Measurements from ENCODE around the gene CELF2. TPM values are rescaled to one million over a fixed set of nuclear protein-coding genes. Genes with fewer than 3 reads are reported as not detected.

CELF2 gene
- total RNA-seq, 2 donors from 2014 or later = 63.2 to 69.4 TPM

DNA sequence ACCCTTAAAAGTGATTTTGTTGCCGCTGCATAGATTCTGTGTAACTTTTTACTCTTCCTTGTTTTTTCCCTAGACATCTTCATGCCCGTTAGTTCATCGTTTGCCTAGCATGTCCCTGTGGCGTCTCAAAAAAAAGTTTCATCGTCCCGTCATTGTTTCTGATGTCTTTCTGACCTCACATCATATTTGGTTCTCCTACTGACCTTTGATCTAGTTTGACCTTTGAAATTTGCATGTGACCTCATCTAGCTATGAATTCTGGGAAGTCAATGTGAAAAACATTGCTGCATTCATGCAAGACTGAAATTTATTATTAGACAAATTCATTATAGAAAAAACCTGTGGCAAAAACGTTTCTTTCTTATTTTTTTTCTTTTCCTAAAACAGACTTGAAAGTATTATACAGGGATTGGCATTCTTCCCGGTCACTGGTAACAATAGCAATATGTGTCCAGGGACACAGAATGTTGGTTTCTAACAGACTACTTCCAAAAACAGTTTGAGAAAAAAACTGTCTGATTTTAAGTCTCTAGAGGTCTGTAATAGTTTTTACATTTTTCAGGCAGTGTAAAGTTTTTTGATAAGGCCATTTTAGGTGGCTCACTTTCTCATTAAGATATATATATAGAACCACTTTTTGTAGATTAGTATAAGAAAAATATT is 312.8 kb downstream of the CELF2 start:
- no peak for TF ChIP-seq CTCF (IDR thresholded peaks at IDR 0.05)
- Histone ChIP-seq H3K4me1 (peaks cover 0 to 34% of the 10 kb centered on the region in 2 donors), H3K27ac (peak overlapping the region; percentile 42 to 67), H3K4me3 (no peak overlapping the region), H3K36me3 (peaks cover 5% of the 10 kb centered on the region), H3K27me3 (no peaks in the 10 kb centered on the region), H3K9me3 (no peaks in the 10 kb centered on the region)
- no peak for DNase-seq (ENCODE audit: low spot score)

GRCh38 chr10:11331046-11331577 is 313.4 kb downstream of the CELF2 start:
- DNase-seq (ENCODE audit: low spot score) = no peak
- no peak for TF ChIP-seq CTCF (IDR thresholded peaks at IDR 0.05)
- H3K4me1 ChIP-seq = peaks cover 0 to 34% of the 10 kb centered on the region in 2 donors

DNA sequence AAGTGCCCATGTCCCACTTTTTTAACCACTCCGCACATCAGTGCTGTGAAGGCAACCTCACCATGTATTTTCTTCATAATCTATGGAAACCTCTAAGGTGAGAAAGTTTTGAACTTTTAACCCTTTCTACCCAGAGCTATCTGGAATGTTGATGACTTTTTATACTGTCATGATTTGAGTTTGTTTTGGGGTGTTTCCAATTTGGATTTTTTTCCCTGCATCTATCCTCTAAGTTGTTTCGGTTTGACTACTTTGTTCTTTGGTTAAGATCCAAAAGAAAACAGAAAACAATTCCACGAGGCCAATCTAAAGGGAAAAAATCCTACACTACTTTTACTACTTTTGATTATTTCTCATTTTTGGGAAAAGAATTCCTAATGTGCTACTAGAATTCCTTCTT is 314.1 kb downstream of the CELF2 start:
- TF ChIP-seq CTCF (IDR thresholded peaks at IDR 0.05) = no peak
- no peaks in the 10 kb centered on the region for H3K9me3 ChIP-seq
- H3K27me3 ChIP-seq = no peaks in the 10 kb centered on the region
- no peak overlapping the region for H3K4me3 ChIP-seq
- peaks cover 0 to 34% of the 10 kb centered on the region in 2 donors for H3K4me1 ChIP-seq
- DNase-seq (ENCODE audit: low spot score) = no peak
- H3K36me3 ChIP-seq = no peaks in the 10 kb centered on the region
- H3K27ac ChIP-seq = no peak overlapping the region

More at GRCh38 chr10:11331046-11331577, 313.4 kb downstream of the CELF2 start:
- H3K4me3 ChIP-seq = no peak overlapping the region
- peaks cover 3% of the 10 kb centered on the region for H3K36me3 ChIP-seq
- H3K9me3 ChIP-seq = no peaks in the 10 kb centered on the region
- no peaks in the 10 kb centered on the region for H3K27me3 ChIP-seq
- H3K27ac ChIP-seq = peak overlapping the region in 1 of 2 donors; percentile 67

DNA sequence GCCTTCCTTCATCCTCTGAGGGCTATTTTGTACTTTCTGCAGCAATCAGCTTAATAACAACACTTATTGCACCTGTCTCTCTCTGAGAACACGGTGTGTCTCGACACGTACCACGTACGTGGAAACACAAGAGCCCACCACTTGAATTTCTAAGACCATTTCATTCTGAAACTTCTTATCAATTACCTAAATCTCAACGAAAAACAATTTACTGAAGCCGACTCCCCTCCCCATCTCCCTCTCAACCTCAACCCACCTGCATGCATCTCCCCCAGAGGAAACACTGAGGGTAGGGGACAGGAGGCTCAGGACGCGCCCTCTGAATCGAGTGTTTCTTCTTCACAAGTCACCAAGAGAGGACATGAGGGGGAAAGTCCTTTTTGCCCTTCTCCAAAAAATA is 315.2 kb downstream of the CELF2 start:
- DNase-seq (ENCODE audit: low spot score) = no peak
- H3K4me1 ChIP-seq = peaks cover 0 to 34% of the 10 kb centered on the region in 2 donors
- no peak for TF ChIP-seq CTCF (IDR thresholded peaks at IDR 0.05)

DNA sequence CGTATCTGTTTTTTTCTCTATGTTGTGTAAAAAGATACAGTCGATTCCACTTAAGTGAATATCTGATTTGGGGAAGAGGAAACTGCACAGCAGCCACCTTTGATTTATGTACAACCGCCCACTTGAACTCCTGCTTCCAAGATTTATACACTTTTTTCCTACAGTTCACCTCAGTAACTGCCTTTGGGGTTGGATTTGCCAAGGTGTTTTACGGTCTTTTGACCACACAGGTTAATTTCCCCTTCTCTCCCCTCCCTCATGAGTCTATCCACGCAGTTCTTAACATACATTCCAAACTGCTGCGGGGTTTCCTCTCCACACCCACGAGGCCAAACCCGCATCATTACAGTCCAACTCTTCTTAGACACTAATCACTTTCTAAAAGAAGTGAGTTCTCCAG is 316.8 kb downstream of the CELF2 start:
- peaks cover 0 to 28% of the 10 kb centered on the region in 2 donors for H3K4me1 ChIP-seq
- H3K27me3 ChIP-seq = no peaks in the 10 kb centered on the region
- H3K9me3 ChIP-seq = no peaks in the 10 kb centered on the region
- no peak overlapping the region for H3K27ac ChIP-seq
- TF ChIP-seq CTCF (IDR thresholded peaks at IDR 0.05) = no peak
- H3K36me3 ChIP-seq = no peaks in the 10 kb centered on the region
- DNase-seq (ENCODE audit: low spot score) = no peak
- H3K4me3 ChIP-seq = no peak overlapping the region

More for the DNA sequence above, 315.2 kb downstream of the CELF2 start:
- Histone ChIP-seq H3K27ac (no peak overlapping the region), H3K9me3 (no peaks in the 10 kb centered on the region), H3K36me3 (no peaks in the 10 kb centered on the region), H3K27me3 (no peaks in the 10 kb centered on the region), H3K4me3 (no peak overlapping the region)
